GM10266 (cell line): ENCODE measurements around the gene MINDY4B.

ENCODE experiments used
- DNase-seq: peaks from one replicate; pipeline ENCODE4 v3.0.0; 2012; ENCODE audit errors: extremely low spot score
- TF ChIP-seq, protein P1 (sequence below): IDR thresholded peaks from 2 replicates; pipeline ENCODE4 v1.5.1; 2012; ENCODE audit warnings: mild to moderate bottlenecking, low read depth; ENCODE audit not compliant: control insufficient read depth, insufficient read depth; ENCODE audit errors: missing control alignments

The MINDY4B gene

DNA sequence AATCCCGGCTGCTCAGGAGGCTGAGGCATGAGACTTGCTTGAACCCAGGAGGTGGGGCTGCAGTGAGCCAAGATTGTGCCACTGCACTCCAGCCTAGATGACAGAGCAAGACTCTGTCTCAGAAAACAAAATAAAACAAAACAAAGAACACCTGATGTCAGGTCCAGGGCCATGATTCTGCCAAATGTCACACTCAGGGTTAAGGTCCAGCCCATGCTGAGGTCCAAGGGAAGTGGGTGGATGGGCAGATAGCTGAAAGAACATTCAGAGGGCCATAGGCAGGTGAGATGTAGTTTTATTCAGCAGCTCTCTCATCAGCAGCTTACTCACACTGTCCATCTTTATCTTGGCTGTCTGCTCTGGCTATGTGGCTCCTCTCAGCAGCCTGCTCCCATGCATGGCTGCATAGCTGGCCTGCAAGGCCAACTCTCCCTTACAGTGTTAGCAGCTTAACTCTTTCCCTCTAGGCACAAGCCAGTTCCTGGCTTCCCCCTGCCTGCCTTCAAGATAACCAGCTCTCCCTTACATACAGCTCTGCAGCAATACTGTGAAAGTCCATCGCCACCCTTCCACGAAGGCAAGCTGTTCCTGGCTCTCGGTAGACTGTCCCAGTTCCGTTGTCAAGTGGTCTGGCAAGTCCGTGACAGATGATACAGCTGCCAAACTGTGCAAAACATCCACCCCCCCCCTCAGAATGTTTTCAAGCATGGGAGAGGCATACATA lies 79.9 kb downstream of the MINDY4B start:
- DNase-seq: no peak

GRCh38 chr3:150823277-150823676 lies 82.0 kb downstream of the MINDY4B start:
- TF ChIP-seq, protein P1, sequence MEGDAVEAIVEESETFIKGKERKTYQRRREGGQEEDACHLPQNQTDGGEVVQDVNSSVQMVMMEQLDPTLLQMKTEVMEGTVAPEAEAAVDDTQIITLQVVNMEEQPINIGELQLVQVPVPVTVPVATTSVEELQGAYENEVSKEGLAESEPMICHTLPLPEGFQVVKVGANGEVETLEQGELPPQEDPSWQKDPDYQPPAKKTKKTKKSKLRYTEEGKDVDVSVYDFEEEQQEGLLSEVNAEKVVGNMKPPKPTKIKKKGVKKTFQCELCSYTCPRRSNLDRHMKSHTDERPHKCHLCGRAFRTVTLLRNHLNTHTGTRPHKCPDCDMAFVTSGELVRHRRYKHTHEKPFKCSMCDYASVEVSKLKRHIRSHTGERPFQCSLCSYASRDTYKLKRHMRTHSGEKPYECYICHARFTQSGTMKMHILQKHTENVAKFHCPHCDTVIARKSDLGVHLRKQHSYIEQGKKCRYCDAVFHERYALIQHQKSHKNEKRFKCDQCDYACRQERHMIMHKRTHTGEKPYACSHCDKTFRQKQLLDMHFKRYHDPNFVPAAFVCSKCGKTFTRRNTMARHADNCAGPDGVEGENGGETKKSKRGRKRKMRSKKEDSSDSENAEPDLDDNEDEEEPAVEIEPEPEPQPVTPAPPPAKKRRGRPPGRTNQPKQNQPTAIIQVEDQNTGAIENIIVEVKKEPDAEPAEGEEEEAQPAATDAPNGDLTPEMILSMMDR: no peak
- DNase-seq: no peak

More for the DNA sequence above, 79.9 kb downstream of the MINDY4B start:
- TF ChIP-seq, protein P1: no peak

GRCh38 chr3:150822636-150823035 lies 82.6 kb downstream of the MINDY4B start:
- DNase-seq: no peak
- TF ChIP-seq, protein P1: no peak
